ENCODE results near the gene HLA-B.
"Not testable (repeated sequence)": the region's sequence is repeated elsewhere in the genome, so short reads cannot be mapped to it uniquely, and the experiment has no call there.

HLA-B gene

GRCh38 chr6:31356946-31357466 lies at the start of gene HLA-B:
Gene HLA-B, minus strand, starts transcription at chr6:31357179. Its CDS starts 21 bp downstream, at chr6:31357158.
- peak within 1 kb of the TSS; percentile 94 for H3K4me3 Mint-ChIP-seq
- ATAC-seq (peak; percentile 82), DNase-seq (ENCODE audit: low spot score in 2 of 2) (peak; percentile 82 to 93)
- peaks cover 63% of the 10 kb centered on the region for H3K4me1 Mint-ChIP-seq
- peaks cover 3% of the 10 kb centered on the region for H3K9me3 Mint-ChIP-seq
- peaks cover 66% of the 10 kb centered on the region for H3K36me3 Mint-ChIP-seq
- peak within 1 kb of the TSS; percentile 94 for H3K27ac Mint-ChIP-seq

- Mint-ChIP-seq H3K27ac (no peak overlapping the region), H3K36me3 (peaks cover 16% of the 10 kb centered on the region), H3K4me3 (no peak overlapping the region), H3K9me3 (no peaks in the 10 kb centered on the region), H3K4me1 (peaks cover 90% of the 10 kb centered on the region)
- DNase-seq (ENCODE audit: low spot score in 2 of 2) (no peak), ATAC-seq (no peak)
Measured at GRCh38 chr6:31405996-31406395, 49.0 kb upstream of the HLA-B start.

GRCh38 chr6:31404061-31404364 lies 47.0 kb upstream of the HLA-B start:
- peak overlapping the region; percentile 78 for H3K4me3 Mint-ChIP-seq
- H3K27ac Mint-ChIP-seq: peak overlapping the region; percentile 48
- peaks cover 17% of the 10 kb centered on the region for H3K36me3 Mint-ChIP-seq
- peaks cover 84% of the 10 kb centered on the region for H3K4me1 Mint-ChIP-seq
- not testable (repeated sequence) for DNase-seq (ENCODE audit: low spot score in 2 of 2); H3K9me3 Mint-ChIP-seq; ATAC-seq

- peaks cover 16% of the 10 kb centered on the region for H3K36me3 Mint-ChIP-seq
- no peaks in the 10 kb centered on the region for H3K9me3 Mint-ChIP-seq
- peak; percentile 82 for ATAC-seq
- peak; percentile 58 to 85 for DNase-seq (ENCODE audit: low spot score in 2 of 2)
- peaks cover 81% of the 10 kb centered on the region for H3K4me1 Mint-ChIP-seq
- peak within 1 kb of the TSS; percentile 78 for H3K4me3 Mint-ChIP-seq
- H3K27ac Mint-ChIP-seq: peak within 1 kb of the TSS; percentile 48
Measured at GRCh38 chr6:31403283-31404060, 46.5 kb upstream of the HLA-B start, which contains the start of gene MICA. Gene MICA, plus strand, starts transcription at chr6:31403595. Its CDS starts 38 bp downstream, at chr6:31403633.

GRCh38 chr6:31402324-31403282 lies 45.6 kb upstream of the HLA-B start:
- ATAC-seq (peak; percentile 49), DNase-seq (ENCODE audit: low spot score in 2 of 2) (peak in 1 of 2 donors; percentile 76)
- Mint-ChIP-seq H3K36me3 (peaks cover 16% of the 10 kb centered on the region), H3K9me3 (no peaks in the 10 kb centered on the region), H3K27ac (peak overlapping the region; percentile 48), H3K4me3 (peak overlapping the region; percentile 78), H3K4me1 (peaks cover 72% of the 10 kb centered on the region)

DNA sequence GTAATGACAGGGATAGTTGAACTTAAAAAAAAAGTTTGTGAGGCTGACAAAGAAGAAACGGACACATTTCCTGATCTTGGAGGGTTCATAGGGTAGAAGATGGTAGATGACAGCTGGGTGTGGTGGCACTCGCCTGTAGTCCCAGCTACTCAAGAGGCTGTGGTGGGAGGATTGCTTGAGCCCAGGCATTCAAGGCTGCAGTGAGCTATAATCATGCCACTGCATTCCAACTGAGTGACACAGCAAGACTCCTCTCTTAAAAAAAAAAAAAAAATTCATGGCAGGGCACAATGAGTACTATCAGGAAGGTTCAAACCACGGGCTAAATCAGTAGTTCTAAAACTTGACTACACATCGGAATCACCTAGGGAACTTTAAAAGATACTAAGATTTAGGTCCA lies 44.4 kb upstream of the HLA-B start:
- Mint-ChIP-seq H3K4me1 (peaks cover 70% of the 10 kb centered on the region), H3K36me3 (peaks cover 16% of the 10 kb centered on the region), H3K27ac (peak overlapping the region; percentile 92), H3K9me3 (no peaks in the 10 kb centered on the region), H3K4me3 (peak overlapping the region; percentile 78)
- ATAC-seq (no peak), DNase-seq (ENCODE audit: low spot score in 2 of 2) (no peak)

- Mint-ChIP-seq H3K4me1 (peaks cover 70% of the 10 kb centered on the region), H3K4me3 (peak overlapping the region; percentile 78), H3K9me3 (no peaks in the 10 kb centered on the region), H3K27ac (peak overlapping the region; percentile 92), H3K36me3 (peaks cover 16% of the 10 kb centered on the region)
- ATAC-seq (peak; percentile 53), DNase-seq (ENCODE audit: low spot score in 2 of 2) (peak; percentile 28 to 78)
Measured at GRCh38 chr6:31400467-31401289, 43.7 kb upstream of the HLA-B start.

GRCh38 chr6:31399589-31400466 lies 42.8 kb upstream of the HLA-B start:
- Mint-ChIP-seq H3K27ac (peak overlapping the region; percentile 92), H3K4me3 (peak overlapping the region; percentile 78), H3K9me3 (no peaks in the 10 kb centered on the region), H3K4me1 (peaks cover 68% of the 10 kb centered on the region), H3K36me3 (peaks cover 16% of the 10 kb centered on the region)
- DNase-seq (ENCODE audit: low spot score in 2 of 2) (peak; percentile 60 to 90), ATAC-seq (peak; percentile 64)

- H3K27ac Mint-ChIP-seq: no peak overlapping the region
- DNase-seq (ENCODE audit: low spot score in 2 of 2) (no peak), ATAC-seq (no peak)
- peak overlapping the region; percentile 78 for H3K4me3 Mint-ChIP-seq
- H3K4me1 Mint-ChIP-seq: peaks cover 60% of the 10 kb centered on the region
- H3K9me3 Mint-ChIP-seq: no peaks in the 10 kb centered on the region
- peaks cover 16% of the 10 kb centered on the region for H3K36me3 Mint-ChIP-seq
Measured at GRCh38 chr6:31397901-31398525, 41.0 kb upstream of the HLA-B start.

DNA sequence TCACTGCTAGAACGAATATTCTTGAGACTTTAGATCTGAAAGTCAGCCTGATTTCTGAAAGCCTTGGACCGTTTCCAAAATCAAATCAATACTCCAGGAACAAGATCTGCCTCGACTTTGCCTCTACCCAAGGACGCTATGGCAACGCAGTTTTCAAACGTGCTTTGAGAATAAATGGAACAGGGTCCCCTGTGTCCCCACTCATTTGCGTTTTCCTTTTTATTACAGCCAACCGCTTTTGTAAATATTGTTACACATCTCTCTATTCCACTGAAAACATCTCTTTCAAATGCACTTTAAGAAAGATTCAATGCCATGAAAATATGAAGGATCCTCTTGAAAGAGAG lies 40.1 kb upstream of the HLA-B start:
- DNase-seq (ENCODE audit: low spot score in 2 of 2); H3K4me3 Mint-ChIP-seq; H3K9me3 Mint-ChIP-seq; H3K27ac Mint-ChIP-seq; ATAC-seq: not testable (repeated sequence)
- Mint-ChIP-seq H3K36me3 (peaks cover 16% of the 10 kb centered on the region), H3K4me1 (peaks cover 51% of the 10 kb centered on the region)

DNA sequence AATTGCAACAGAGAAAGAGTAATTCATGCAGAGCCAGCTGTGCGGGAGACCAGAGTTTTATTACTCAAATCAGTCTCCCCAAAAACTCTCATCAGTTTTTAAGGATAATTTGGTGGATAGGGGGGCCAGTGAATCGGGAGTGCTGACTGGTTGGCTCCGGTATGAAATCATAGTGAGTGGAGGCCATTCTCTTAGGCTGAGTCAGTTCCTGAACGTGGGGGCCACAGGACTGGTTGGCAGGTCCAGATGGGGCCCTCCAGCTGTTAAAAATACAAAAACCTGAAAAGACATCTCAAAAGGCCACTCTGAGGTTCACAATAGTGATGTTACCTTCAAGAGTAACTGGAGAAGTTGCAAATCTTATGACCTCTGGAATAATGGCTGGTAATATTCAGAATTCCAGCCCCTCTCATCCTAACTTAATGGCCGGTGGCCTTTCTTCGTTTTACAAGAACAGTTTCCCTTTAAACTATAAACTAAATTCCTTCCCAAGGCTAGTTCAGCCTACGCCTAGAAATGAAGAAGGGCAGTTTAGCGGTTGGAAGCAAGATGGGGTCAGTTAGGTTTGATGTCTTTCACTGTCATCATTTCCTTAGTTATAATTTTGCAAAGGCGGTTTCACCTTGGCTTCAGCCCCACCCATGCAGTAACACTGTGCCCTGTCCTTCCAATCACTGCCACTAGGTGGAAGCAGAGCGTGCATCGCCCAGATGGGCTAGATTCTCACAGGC lies 39.6 kb upstream of the HLA-B start:
- no peaks in the 10 kb centered on the region for H3K9me3 Mint-ChIP-seq
- no peak overlapping the region for H3K4me3 Mint-ChIP-seq
- no peak overlapping the region for H3K27ac Mint-ChIP-seq
- peaks cover 16% of the 10 kb centered on the region for H3K36me3 Mint-ChIP-seq
- peaks cover 46% of the 10 kb centered on the region for H3K4me1 Mint-ChIP-seq
- DNase-seq (ENCODE audit: low spot score in 2 of 2): peak; percentile 92 to 97
- peak; percentile 79 for ATAC-seq

GRCh38 chr6:31395832-31396231 lies 38.9 kb upstream of the HLA-B start:
- Mint-ChIP-seq H3K9me3 (no peaks in the 10 kb centered on the region), H3K27ac (no peak overlapping the region), H3K4me1 (peaks cover 38% of the 10 kb centered on the region), H3K4me3 (no peak overlapping the region), H3K36me3 (peaks cover 16% of the 10 kb centered on the region)
- ATAC-seq: no peak
- no peak for DNase-seq (ENCODE audit: low spot score in 2 of 2)

- ATAC-seq (no peak), DNase-seq (ENCODE audit: low spot score in 2 of 2) (no peak)
- H3K27ac Mint-ChIP-seq: no peak overlapping the region
- H3K4me1 Mint-ChIP-seq: peaks cover 33% of the 10 kb centered on the region
- H3K36me3 Mint-ChIP-seq: peaks cover 2% of the 10 kb centered on the region
- H3K9me3 Mint-ChIP-seq: no peaks in the 10 kb centered on the region
- H3K4me3 Mint-ChIP-seq: no peak overlapping the region
Measured at GRCh38 chr6:31394381-31394780, 37.4 kb upstream of the HLA-B start.

Measured in stimulated activated effector memory CD8-positive, alpha-beta T cell treated with anti-CD3 and anti-CD28 coated beads, Interleukin-12 subunit alpha, Interleukin-12 subunit beta, amount 100 ng/mL, for 72 hours (primary cell).